Measurements from ENCODE around the gene PUSL1. TPM values are rescaled to one million over a fixed set of nuclear protein-coding genes. Genes with fewer than 3 reads are reported as not detected.

PUSL1 gene
- total RNA-seq, 2 experiments from 2014 or later = 17.0 to 17.6 TPM

DNA sequence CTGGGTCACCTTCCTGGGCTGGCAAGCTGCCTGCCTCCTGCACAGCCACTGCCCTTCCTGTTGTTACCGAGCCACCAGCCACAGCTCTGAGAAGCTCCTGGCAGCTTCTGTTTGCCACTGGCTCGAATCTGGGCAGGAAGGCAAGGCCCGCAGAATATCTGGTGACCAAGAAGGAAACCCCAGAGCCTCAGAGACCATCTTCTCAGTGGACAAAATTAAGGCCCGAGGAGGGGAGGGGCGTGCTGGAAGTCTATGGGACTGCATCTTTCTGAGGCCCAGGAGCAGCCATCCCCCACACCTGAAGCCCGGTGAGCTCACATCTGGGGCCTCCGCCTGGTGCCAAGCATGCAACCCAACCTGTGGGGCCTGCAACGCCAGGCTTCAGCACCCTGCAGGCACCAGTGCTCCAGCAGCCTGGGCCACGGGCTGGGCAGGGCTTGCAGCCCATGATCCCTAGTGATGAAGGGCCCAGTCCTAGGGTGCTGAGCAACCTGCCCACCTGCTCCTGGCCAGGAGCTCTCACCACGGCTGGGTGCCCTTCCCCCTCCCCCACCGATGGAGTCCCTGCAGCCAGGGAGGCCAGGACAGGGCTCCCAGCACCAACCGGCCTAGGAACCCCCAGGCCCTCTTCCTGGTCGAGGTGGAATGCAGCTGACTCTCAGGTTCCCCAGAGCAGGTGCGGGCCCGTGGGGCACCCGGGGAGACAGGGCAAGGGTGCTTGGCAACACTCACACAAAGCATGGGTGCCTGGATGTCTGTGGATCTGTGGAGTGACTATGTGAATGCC, 17.1 kb downstream of the PUSL1 start:
- H3K27me3 Mint-ChIP-seq (ENCODE audit: low read depth) = no peaks in the 10 kb centered on the region
- H3K4me3 Mint-ChIP-seq = peak overlapping the region; percentile 87
- peaks cover 3% of the 10 kb centered on the region for H3K36me3 Mint-ChIP-seq (ENCODE audit: low read depth)
- peak overlapping the region; percentile 24 for H3K27ac Mint-ChIP-seq
- no peak for DNase-seq
- H3K9me3 Mint-ChIP-seq = no peaks in the 10 kb centered on the region
- CTCF ChIA-PET = interaction anchor here (1.1 kb wide), 1 partner anchor 26 kb away, joined by 5 read pairs; no protein-coding TSS in a partner anchor
- peaks cover 33% of the 10 kb centered on the region for H3K4me1 Mint-ChIP-seq (ENCODE audit: low read depth)
- intact Hi-C loops (cut with micrococcal nuclease) = loop anchor here (2.0 kb wide), 2 partner anchors 23 to 49 kb away; partner anchors contain the start of genes AURKAIP1 and DVL1

GRCh38 chr1:1326075-1326605, 17.7 kb downstream of the PUSL1 start:
- no peak for DNase-seq
- Mint-ChIP-seq H3K4me1 (ENCODE audit: low read depth) (peaks cover 32% of the 10 kb centered on the region), H3K9me3 (no peaks in the 10 kb centered on the region), H3K4me3 (peak overlapping the region; percentile 87), H3K27me3 (ENCODE audit: low read depth) (no peaks in the 10 kb centered on the region), H3K27ac (no peak overlapping the region), H3K36me3 (ENCODE audit: low read depth) (peaks cover 3% of the 10 kb centered on the region)
- CTCF ChIA-PET = no interaction called here
- intact Hi-C loops (cut with micrococcal nuclease) = no loop called here

DNA sequence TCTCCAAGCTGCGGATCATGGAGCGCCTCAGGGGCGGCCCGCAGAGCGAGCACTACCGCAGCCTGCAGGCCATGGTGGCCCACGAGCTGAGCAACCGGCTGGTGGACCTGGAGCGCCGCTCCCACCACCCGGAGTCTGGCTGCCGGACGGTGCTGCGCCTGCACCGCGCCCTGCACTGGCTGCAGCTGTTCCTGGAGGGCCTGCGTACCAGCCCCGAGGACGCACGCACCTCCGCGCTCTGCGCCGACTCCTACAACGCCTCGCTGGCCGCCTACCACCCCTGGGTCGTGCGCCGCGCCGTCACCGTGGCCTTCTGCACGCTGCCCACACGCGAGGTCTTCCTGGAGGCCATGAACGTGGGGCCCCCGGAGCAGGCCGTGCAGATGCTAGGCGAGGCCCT, 18.9 kb downstream of the PUSL1 start:
- no peak for DNase-seq
- Mint-ChIP-seq H3K27ac (no peak overlapping the region), H3K4me3 (no peak overlapping the region), H3K36me3 (ENCODE audit: low read depth) (peaks cover 3% of the 10 kb centered on the region), H3K9me3 (no peaks in the 10 kb centered on the region), H3K27me3 (ENCODE audit: low read depth) (no peaks in the 10 kb centered on the region), H3K4me1 (ENCODE audit: low read depth) (peaks cover 22% of the 10 kb centered on the region)
- intact Hi-C loops (cut with micrococcal nuclease) = no loop called here
- CTCF ChIA-PET = no interaction called here

DNA sequence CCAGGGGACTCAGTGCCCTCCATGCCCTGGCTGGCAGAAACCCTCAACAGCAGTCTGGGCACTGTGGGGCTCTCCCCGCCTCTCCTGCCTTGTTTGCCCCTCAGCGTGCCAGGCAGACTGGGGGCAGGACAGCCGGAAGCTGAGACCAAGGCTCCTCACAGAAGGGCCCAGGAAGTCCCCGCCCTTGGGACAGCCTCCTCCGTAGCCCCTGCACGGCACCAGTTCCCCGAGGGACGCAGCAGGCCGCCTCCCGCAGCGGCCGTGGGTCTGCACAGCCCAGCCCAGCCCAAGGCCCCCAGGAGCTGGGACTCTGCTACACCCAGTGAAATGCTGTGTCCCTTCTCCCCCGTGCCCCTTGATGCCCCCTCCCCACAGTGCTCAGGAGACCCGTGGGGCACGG, 19.9 kb downstream of the PUSL1 start:
- peaks cover 16% of the 10 kb centered on the region for H3K4me1 Mint-ChIP-seq (ENCODE audit: low read depth)
- CTCF ChIA-PET = no interaction called here
- intact Hi-C loops (cut with micrococcal nuclease) = no loop called here

DNA sequence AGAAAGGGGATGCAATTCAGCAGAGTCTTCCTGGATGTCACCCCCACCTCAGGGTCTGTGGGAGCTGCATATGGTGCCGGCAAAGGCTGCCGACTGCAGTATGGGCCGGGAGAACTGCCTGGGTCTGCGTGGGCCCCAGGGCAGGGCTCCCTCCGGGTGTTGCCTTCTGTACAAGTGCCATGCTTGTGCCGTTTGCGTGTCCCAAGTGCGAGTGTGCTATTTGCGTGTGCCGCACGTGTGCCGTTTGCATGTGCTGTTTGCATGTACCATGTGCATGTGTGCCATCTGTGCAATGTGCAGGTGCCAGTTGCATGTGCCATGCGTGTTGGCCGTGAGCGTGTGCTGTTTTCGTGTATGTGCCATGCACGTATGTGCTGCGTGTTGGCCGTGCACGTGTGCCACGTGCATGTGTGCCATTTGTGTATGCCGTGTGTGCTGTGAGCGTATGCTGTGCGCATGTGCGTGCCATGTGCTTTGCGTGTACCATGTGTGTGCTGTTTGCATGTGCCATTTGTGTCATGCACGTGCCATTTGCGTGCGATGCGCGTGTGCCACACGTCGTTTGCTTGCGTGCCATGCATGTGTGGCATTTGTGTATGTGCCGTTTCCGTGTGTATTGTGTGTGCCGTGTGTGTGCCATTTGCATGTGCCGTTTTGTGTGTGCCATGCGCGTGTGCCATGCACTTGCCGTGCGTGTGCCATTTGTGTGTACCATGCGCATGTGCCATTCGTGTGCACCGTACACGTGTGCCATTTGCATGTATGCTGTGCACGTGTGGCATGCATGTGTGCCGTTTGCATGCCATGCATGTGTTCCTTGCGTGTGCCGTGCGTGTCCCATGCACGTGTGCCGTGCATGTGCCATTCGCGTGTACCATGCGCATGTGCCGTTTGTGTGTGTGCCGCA, 21.2 kb downstream of the PUSL1 start:
- DNase-seq = no peak
- H3K36me3 Mint-ChIP-seq (ENCODE audit: low read depth) = no peaks in the 10 kb centered on the region
- no peak overlapping the region for H3K27ac Mint-ChIP-seq
- CTCF ChIA-PET = no interaction called here
- H3K27me3 Mint-ChIP-seq (ENCODE audit: low read depth) = no peaks in the 10 kb centered on the region
- peaks cover 10% of the 10 kb centered on the region for H3K4me1 Mint-ChIP-seq (ENCODE audit: low read depth)
- H3K9me3 Mint-ChIP-seq = no peaks in the 10 kb centered on the region
- no peak overlapping the region for H3K4me3 Mint-ChIP-seq
- intact Hi-C loops (cut with micrococcal nuclease) = no loop called here

More for the DNA sequence above, 19.9 kb downstream of the PUSL1 start:
- Mint-ChIP-seq H3K9me3 (no peaks in the 10 kb centered on the region), H3K27ac (no peak overlapping the region), H3K4me3 (no peak overlapping the region), H3K36me3 (ENCODE audit: low read depth) (peaks cover 3% of the 10 kb centered on the region), H3K27me3 (ENCODE audit: low read depth) (no peaks in the 10 kb centered on the region)
- DNase-seq = no peak

DNA sequence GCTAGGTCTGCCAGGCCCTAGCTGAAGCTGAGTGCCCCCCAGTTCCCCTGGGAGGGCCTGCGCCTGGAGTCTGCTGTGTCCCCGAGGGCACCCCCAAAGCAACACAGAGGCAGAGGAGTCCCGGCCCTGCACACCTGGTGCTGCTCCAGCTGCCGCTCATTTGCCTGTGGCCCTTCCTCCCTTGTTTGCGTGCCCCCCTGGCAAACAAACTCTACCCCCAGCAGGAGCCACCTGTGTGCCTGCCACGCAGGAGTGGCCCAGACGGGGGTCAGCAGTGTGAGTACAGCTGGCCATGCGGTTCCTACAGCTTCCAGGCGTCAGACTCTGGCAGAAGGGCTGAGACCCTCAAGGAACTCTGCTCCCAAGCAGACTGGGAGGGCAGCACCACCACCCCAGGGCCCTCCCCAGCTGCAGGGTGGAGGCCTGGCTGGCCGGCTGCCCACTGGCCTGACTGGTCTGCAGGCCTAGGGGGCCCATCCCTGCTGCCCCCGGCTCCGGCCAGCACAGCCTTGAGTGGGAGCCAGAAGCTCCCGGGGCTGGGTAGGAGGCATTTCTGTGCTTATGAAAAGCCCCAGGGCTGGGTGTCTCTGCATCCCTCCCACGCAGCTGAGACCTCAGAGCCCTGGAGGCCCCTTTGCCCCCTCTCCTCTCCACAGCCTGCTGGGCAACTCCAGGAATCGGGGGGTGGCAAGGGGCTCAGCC, 22.1 kb downstream of the PUSL1 start:
- no peaks in the 10 kb centered on the region for H3K36me3 Mint-ChIP-seq (ENCODE audit: low read depth)
- intact Hi-C loops (cut with micrococcal nuclease) = no loop called here
- CTCF ChIA-PET = no interaction called here
- no peak overlapping the region for H3K27ac Mint-ChIP-seq
- no peaks in the 10 kb centered on the region for H3K9me3 Mint-ChIP-seq
- H3K4me3 Mint-ChIP-seq = no peak overlapping the region
- DNase-seq = no peak
- no peaks in the 10 kb centered on the region for H3K27me3 Mint-ChIP-seq (ENCODE audit: low read depth)
- peaks cover 8% of the 10 kb centered on the region for H3K4me1 Mint-ChIP-seq (ENCODE audit: low read depth)

GRCh38 chr1:1331068-1331965, 22.9 kb downstream of the PUSL1 start, which contains the start of gene TAS1R3:
Gene TAS1R3 (plus strand): TSS chr1:1331280. CDS start chr1:1331346, 66 bp downstream.
- CTCF ChIA-PET = no interaction called here
- H3K27me3 Mint-ChIP-seq (ENCODE audit: low read depth) = no peaks in the 10 kb centered on the region
- intact Hi-C loops (cut with micrococcal nuclease) = no loop called here
- H3K27ac Mint-ChIP-seq = no peak within 1 kb of the TSS
- peaks cover under 1% of the 10 kb centered on the region for H3K4me1 Mint-ChIP-seq (ENCODE audit: low read depth)
- H3K4me3 Mint-ChIP-seq = no peak within 1 kb of the TSS
- H3K36me3 Mint-ChIP-seq (ENCODE audit: low read depth) = no peaks in the 10 kb centered on the region
- H3K9me3 Mint-ChIP-seq = no peaks in the 10 kb centered on the region
- DNase-seq = no peak

GRCh38 chr1:1332031-1332755, 23.8 kb downstream of the PUSL1 start:
- no peak for DNase-seq
- CTCF ChIA-PET = no interaction called here
- Mint-ChIP-seq H3K4me3 (no peak overlapping the region), H3K27ac (no peak overlapping the region), H3K36me3 (ENCODE audit: low read depth) (no peaks in the 10 kb centered on the region), H3K27me3 (ENCODE audit: low read depth) (no peaks in the 10 kb centered on the region), H3K9me3 (no peaks in the 10 kb centered on the region), H3K4me1 (ENCODE audit: low read depth) (no peaks in the 10 kb centered on the region)
- intact Hi-C loops (cut with micrococcal nuclease) = no loop called here

DNA sequence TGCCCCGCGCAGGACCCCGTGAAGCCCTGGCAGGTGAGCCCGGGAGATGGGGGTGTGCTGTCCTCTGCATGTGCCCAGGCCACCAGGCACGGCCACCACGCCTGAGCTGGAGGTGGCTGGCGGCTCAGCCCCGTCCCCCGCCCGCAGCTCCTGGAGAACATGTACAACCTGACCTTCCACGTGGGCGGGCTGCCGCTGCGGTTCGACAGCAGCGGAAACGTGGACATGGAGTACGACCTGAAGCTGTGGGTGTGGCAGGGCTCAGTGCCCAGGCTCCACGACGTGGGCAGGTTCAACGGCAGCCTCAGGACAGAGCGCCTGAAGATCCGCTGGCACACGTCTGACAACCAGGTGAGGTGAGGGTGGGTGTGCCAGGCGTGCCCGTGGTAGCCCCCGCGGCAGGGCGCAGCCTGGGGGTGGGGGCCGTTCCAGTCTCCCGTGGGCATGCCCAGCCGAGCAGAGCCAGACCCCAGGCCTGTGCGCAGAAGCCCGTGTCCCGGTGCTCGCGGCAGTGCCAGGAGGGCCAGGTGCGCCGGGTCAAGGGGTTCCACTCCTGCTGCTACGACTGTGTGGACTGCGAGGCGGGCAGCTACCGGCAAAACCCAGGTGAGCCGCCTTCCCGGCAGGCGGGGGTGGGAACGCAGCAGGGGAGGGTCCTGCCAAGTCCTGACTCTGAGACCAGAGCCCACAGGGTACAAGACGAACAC, 24.5 kb downstream of the PUSL1 start:
- Mint-ChIP-seq H3K4me1 (ENCODE audit: low read depth) (no peaks in the 10 kb centered on the region), H3K4me3 (no peak overlapping the region), H3K9me3 (no peaks in the 10 kb centered on the region), H3K27ac (no peak overlapping the region), H3K36me3 (ENCODE audit: low read depth) (no peaks in the 10 kb centered on the region), H3K27me3 (ENCODE audit: low read depth) (no peaks in the 10 kb centered on the region)
- DNase-seq = no peak
- CTCF ChIA-PET = no interaction called here
- intact Hi-C loops (cut with micrococcal nuclease) = no loop called here

DNA sequence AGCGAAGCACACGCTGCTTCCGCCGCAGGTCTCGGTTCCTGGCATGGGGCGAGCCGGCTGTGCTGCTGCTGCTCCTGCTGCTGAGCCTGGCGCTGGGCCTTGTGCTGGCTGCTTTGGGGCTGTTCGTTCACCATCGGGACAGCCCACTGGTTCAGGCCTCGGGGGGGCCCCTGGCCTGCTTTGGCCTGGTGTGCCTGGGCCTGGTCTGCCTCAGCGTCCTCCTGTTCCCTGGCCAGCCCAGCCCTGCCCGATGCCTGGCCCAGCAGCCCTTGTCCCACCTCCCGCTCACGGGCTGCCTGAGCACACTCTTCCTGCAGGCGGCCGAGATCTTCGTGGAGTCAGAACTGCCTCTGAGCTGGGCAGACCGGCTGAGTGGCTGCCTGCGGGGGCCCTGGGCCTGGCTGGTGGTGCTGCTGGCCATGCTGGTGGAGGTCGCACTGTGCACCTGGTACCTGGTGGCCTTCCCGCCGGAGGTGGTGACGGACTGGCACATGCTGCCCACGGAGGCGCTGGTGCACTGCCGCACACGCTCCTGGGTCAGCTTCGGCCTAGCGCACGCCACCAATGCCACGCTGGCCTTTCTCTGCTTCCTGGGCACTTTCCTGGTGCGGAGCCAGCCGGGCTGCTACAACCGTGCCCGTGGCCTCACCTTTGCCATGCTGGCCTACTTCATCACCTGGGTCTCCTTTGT, 25.3 kb downstream of the PUSL1 start:
- Mint-ChIP-seq H3K27ac (no peak overlapping the region), H3K27me3 (ENCODE audit: low read depth) (no peaks in the 10 kb centered on the region), H3K9me3 (no peaks in the 10 kb centered on the region), H3K4me3 (no peak overlapping the region), H3K36me3 (ENCODE audit: low read depth) (peaks cover 2% of the 10 kb centered on the region), H3K4me1 (ENCODE audit: low read depth) (no peaks in the 10 kb centered on the region)
- intact Hi-C loops (cut with micrococcal nuclease) = no loop called here
- DNase-seq = no peak
- CTCF ChIA-PET = no interaction called here

All from activated naive CD4-positive, alpha-beta T cell treated with anti-CD3 and anti-CD28 coated beads for 36 hours (primary cell).